Mammary epithelial cell (primary cell): ENCODE results near the gene GLB1L3.

Experiments
- EZH2 ChIP-seq: IDR thresholded peaks from 2 replicates; pipeline ENCODE4 v1.6.1; 2012; ENCODE audit warnings: low read length, inconsistent platforms, borderline replicate concordance
- TF ChIP-seq, protein P1 (sequence below), 2 donors: IDR thresholded peaks in 1 of 2; conservative IDR thresholded peaks in 1 of 2; 2 replicates each; pipeline ENCODE4 v1.5.1; 2011 to 2012; ENCODE audit warnings: inconsistent platforms in 2 of 2, low read length in 2 of 2, mild to moderate bottlenecking in 2 of 2, control low read depth in 1 of 2, low read depth in 1 of 2; ENCODE audit not compliant: insufficient read depth in 1 of 2; ENCODE audit errors: extremely low read depth in 1 of 2

DNA sequence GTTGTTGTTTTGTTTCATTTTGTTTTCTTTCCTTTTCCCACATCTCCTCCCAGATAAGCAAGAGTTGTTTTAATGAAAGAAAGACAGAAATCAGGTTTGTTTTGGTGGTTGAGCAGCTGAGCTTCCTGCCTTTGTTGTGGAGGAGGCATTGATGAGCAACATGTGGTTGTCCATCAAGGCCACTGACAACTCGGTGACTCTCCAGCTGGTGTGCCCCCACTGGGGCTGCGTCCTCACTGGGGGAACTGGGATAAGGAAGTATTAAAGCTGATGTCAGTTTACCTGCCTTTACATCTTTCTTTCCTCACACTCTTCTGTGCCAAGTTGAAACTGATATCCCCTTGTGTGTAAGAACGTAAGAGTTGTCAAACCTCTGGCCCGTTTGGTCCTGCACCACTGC, 45.8 kb upstream of the GLB1L3 start:
- TF ChIP-seq, protein P1, sequence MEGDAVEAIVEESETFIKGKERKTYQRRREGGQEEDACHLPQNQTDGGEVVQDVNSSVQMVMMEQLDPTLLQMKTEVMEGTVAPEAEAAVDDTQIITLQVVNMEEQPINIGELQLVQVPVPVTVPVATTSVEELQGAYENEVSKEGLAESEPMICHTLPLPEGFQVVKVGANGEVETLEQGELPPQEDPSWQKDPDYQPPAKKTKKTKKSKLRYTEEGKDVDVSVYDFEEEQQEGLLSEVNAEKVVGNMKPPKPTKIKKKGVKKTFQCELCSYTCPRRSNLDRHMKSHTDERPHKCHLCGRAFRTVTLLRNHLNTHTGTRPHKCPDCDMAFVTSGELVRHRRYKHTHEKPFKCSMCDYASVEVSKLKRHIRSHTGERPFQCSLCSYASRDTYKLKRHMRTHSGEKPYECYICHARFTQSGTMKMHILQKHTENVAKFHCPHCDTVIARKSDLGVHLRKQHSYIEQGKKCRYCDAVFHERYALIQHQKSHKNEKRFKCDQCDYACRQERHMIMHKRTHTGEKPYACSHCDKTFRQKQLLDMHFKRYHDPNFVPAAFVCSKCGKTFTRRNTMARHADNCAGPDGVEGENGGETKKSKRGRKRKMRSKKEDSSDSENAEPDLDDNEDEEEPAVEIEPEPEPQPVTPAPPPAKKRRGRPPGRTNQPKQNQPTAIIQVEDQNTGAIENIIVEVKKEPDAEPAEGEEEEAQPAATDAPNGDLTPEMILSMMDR (conservative IDR thresholded peaks at IDR 0.05 in 1 of 2, IDR thresholded peaks at IDR 0.05 in 1 of 2; ENCODE audit: extremely low read depth in 1 of 2, insufficient read depth in 1 of 2, low read depth in 1 of 2, low read length in 2 of 2), result no peak
- no peak for TF ChIP-seq EZH2
